M059J (cell line): ENCODE results near the gene AHCYL2. TPM values are rescaled to one million over a fixed set of nuclear protein-coding genes. Genes with fewer than 3 reads are reported as not detected.

Experiments used
- DNase-seq: peaks from one replicate; pipeline ENCODE4 v3.0.0-alpha.2; 2012; ENCODE audit warnings: low read depth
- total RNA-seq: library from RNA; depleted of rRNA; stranded (reverse); fragments of >200 nt; shearing (Covaris generic); gene quantifications from 2 replicates; pipeline ENCODE4 v1.2.3, GENCODE V29; 2014; rRNA removed

AHCYL2 gene
- total RNA-seq: 8.1 and 8.2 TPM in 2 replicates

- DNase-seq: peak; percentile 97
Measured at GRCh38 chr7:129224251-129225205, at the start of gene AHCYL2. Gene AHCYL2 (plus strand): TSS chr7:129225030.

- DNase-seq: no peak
Measured at GRCh38 chr7:129176916-129177710, 47.7 kb upstream of the AHCYL2 start.

DNA sequence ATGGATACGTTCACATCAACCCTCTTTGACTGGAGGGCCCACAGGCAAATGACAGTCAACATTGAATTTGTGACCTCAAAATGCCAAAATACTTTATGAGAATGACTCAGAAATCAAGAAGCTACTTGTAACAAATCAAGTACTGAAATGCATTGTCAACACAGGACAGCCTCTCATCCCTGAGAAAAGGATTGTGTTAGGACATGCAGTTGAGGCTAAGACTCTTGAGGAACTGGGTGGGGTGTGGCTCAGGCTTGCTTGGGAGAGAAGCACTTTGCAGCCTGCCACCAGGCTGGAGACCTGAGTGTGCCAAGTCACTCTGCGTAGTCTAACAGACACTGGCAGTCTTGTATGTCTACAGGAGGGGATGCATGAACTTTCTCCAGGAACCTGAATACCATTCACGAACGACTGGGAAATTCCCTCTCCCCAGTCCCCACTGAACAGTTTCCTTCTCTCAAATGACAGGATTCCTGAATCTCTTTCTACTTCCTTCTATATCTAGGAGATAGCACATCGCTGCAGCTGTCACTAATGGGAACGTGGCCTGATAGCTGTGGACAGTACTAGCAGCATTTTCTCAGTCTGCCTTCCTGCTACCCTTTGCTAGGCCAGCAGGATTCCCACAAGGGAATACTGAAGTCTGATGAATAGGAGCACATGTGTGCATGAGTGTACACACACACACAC is 39.7 kb upstream of the AHCYL2 start:
- peak; percentile 9 for DNase-seq

DNA sequence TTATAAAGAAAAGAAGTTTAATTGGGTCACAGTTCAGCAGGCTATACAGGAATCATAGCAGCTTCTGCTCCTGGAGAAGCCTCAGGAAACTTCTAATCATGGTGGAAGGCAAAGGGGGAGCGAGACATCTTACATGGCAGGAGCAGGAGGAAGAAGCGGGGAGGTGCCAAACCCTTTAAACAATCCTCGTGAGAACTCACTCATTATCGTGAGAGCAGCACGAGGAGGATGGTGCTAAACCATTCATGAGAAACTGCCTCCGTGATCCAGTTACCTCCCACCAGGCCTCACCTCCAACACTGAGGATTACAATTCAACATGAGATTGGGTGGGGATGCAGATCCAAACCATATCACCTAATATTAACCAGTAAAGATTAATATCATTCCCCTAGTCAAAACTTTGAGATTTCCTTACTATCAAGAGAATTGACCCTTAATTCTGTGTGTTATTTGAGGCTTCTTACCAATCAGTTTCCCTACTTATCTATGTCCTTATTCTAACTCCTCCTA is 38.0 kb upstream of the AHCYL2 start:
- no peak for DNase-seq

DNA sequence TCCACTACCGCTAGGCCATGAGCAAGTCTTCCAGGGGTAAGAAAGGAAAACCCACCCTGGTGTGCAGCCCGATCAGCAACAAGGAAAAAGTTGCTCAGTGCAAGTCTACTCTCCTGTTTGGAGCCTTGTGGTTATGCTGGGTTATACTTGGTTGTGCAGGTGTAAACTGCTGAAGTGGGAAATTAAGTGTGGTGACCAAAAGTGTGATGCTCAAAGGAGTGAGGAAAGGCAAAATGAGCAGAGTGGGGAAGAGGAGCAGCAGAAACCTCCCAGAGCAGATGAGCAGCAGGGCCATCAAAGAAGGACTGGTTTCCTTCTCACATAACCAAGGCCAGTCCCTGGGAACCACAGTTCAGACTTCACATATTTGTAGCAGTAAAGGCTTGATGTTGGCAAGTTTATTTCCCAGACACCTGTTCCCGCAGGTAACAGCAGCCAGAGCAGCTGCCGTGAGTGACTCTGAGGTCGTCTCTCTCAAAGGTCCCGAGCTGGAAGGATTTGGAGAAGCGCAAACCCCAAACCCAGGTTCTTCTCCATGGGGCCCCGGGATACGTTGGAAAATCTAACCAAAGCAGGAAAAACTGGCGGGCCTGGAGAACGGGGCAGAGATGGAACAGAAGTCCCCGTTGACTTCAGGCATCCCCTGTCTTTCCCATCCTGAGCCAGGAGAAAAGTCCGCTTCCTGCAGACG is 37.0 kb upstream of the AHCYL2 start:
- DNase-seq: no peak

DNA sequence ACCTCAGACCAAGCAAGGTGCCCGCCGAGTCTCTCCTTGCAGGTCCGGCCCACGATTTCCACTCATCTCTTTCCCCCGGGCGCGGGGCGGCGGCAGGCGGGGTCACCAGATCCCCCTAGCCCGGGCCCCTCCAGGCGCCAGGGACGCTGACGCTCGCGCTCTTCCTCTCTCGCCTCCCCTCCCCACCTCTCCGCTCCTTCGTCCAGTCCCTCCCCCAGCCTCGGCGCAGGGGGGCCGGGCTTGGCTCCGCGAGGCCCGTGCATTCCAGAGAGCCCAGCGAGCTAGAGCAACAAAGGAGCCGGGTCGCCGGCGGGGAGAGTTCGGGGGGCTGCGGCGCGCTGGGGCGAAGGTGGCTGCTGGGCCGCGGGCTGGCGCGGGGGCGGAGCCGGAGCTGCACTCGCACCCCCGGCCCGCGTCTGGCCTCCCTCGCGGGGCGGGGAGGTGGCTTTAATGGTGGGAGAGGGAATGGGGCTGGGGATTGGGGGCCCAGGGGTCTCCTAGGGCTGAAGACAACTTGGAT is 36.4 kb upstream of the AHCYL2 start, which contains the start of gene SMO:
Gene SMO (plus strand): TSS at position 262 of the 520 bp plus-strand sequence. CDS start 519 bp downstream, outside the sequence.
- DNase-seq: no peak

GRCh38 chr7:129188892-129189660 is 35.8 kb upstream of the AHCYL2 start:
- DNase-seq: no peak

DNA sequence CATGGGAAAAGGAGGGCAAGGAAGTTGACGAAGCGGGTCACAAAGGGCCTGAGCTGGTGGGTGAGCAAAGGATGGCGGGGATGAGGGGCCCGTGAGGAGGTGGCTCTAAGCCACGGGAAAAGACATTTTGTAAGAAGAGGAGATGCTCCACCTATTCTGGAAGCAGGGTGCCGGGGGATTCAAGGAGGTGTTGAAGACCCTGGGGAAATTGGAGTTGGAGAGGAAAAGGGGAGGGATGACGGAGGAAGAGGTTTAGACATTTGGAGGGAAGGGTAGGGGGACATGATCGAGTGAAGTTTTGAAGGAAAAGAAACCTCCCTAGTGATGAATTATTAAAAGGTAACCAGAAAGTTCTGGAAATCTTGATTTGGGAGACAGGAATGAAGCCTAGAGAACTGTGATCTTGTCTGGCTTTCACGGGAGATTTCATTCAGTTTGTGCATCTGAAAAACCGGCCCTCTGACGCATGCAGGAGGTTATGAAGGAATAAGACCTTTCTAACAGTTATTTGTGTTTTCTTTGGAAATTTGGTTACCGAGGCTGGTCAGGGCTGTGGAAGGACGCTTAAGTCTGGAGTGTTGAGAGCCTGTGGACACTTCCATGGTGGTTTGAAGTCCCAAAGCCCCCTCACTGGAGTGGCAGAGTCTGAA is 35.0 kb upstream of the AHCYL2 start:
- DNase-seq: no peak

DNA sequence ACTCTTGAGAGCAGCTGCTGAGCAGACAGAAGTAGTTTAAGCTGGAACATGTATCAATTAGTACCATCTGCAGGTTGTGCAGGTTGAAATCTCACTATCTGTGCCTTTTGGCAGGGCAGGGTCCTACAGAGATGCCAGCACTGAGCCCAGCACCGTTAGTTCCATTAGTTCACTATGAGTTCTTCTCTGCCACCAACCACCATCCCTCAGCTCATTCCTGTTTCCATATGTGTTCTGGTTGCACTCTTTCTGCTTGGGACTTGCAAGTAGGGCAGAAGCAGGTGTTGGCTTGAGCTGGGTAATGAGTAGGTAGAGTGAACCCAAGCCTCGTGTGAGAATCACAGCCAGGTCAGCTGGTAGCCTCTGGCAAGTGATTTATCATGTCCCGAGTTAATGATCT is 33.6 kb upstream of the AHCYL2 start:
- no peak for DNase-seq

- no peak for DNase-seq
Measured at GRCh38 chr7:129193892-129194291, 30.9 kb upstream of the AHCYL2 start.

DNA sequence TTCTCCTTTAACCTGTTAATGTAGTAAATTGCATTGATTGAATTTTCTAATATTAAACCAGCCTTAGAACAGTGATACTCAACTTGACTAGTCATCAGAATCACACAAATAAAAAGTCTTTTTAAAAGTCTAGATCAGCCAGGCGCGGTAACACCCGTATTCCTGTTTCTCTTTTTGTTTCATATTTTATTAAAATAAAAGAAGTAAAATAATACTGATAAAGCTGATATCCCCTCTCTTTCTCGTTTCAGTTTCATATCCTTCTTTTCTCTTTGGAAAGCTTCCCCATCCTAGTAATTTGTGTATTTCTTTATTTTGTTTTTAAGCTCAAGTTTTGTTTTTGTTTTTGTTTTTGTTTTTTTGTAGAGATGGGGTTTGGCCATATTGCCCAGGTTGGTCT is 27.1 kb upstream of the AHCYL2 start:
- no peak for DNase-seq

DNA sequence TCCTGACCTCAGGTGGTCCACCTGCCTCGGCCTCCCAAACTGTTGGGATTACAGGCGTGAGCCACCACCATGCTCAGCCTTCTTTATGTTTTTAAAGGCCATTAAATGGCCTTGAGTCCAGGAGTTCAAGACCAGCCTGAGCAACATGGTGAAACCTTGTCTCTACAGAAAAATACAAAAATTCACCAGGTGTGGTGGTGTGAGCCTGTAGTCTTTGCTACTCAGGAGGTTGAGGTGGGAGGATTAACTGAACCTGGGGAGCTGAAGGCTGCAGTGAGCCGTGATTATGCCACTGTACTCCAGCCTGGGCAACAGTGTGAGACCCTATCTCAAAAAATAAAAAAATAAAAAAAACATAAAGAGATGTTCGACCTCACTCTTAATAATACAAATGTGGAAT is 25.4 kb upstream of the AHCYL2 start:
- DNase-seq: no peak

DNA sequence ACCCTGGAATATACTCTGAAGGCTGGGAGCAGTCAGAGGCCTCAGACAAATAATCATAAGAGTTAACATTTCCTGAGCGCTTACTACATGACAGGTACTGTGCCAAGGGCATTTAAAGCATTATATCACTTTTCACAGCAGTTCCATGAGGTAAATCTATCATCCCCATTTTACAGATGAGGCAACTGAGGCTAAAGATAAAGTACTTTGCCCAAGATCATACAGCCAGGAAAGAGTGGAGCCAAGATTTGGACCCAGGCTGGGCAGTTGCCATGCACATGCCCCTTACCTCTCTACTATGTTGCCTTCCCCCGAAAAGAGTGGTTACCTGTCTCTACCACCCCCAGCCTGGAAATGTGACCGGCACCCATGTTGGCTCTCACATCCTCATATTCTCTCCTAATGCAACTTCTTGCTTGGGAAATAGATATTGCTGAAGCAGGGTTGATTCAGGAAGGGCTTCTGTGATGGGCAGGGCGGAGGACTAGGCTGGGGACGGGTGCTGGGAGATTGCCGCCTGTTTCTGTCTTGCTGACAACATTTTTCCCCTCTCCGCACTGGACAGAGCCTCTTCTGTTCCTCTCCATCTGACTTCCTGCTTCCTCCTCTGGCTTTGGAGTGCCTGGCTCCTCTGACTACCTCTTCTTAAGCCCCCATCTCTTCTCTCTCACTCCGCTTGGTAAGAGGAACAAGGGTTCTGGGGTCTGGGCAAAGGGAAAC is 22.6 kb upstream of the AHCYL2 start:
- no peak for DNase-seq

- DNase-seq: no peak
Measured at GRCh38 chr7:129203050-129203741, 21.6 kb upstream of the AHCYL2 start.

GRCh38 chr7:129205126-129205818 is 19.6 kb upstream of the AHCYL2 start:
- no peak for DNase-seq

DNA sequence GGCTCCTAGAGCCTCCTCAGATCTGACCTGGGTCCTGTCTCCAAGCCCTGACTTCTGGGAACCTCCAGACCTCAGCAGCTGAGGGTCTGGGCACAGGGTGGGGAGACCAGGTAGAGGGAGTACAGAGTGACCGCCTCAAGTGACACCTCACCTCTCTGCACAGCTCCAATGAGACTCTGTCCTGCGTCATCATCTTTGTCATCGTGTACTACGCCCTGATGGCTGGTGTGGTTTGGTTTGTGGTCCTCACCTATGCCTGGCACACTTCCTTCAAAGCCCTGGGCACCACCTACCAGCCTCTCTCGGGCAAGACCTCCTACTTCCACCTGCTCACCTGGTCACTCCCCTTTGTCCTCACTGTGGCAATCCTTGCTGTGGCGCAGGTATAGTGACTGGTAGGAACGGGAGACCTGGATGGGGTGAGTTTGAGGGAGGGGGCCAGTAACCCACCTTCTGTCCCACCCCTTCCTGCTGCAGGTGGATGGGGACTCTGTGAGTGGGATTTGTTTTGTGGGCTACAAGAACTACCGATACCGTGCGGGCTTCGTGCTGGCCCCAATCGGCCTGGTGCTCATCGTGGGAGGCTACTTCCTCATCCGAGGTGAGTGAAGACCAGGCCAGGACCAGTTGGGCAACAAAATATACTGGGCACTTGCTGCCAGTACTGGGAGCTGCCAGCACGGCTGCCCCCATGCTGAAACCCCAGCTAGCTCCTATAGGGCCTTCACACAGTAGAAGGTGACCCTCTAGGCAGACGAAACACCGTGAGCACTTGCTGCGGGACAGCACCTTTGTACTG is 18.6 kb upstream of the AHCYL2 start:
- no peak for DNase-seq

DNA sequence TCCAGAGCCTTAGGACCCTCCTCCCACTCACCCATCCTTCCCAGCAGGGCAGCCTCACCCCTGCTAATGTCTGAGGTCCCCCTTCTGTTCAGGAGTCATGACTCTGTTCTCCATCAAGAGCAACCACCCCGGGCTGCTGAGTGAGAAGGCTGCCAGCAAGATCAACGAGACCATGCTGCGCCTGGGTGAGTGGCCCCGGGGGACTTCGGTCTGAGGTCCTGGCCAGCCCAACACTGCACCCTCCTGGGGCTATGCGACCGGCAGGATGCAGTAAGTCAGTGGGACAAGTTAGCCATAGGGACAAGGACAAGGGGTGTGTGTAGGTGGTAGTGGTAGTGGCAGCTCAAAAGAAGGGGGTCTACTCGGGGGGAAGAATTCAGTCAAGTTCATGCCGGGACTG is 16.2 kb upstream of the AHCYL2 start:
- DNase-seq: no peak
